K562 (cell line): ENCODE measurements around the gene APBA2. TPM values are rescaled to one million over a fixed set of nuclear protein-coding genes. Genes with fewer than 3 reads are reported as not detected.

Experiments used
- ATAC-seq: fragments of 200-7000 bp; cut with Tn5 transposase; 3 replicates; pipeline ENCODE4 v1.9.1; 2020; ENCODE audit warnings: moderate library complexity
- BruUV-seq: library from RNA; stranded (reverse); fragments of 400-500 nt; replicated peaks from 2 replicates; lab custom pipeline; 2021; lab: Mats Ljungman, UMichigan
- CTCF ChIA-PET: fragments of 300-600 bp; formaldehyde crosslinking; extraction: SDS; loops from one replicate; lab custom pipeline; 2021; ENCODE audit warnings: low intra/inter-chr PET ratio; lab: Yijun Ruan, JAX
- POLR2A ChIA-PET: fragments of 300-600, 350-650 bp; sonication (Branson Sonifier 250); formaldehyde crosslinking; extraction: SDS; loops from one replicate; lab custom pipeline; 2021; ENCODE audit warnings: antibody characterized with exemption, inconsistent platforms; lab: Yijun Ruan, JAX
- DNase-seq, 4 experiments: peaks; one replicate each; pipeline versions ENCODE4 v3.0.0 to v3.0.0-alpha.2; 2011 to 2018; ENCODE audit warnings: low spot score in 3 of 4, mixed read lengths in 3 of 4; ENCODE audit errors: extremely low read depth in 1 of 4
- FAIRE-seq: peaks from 2 replicates; lab custom pipeline; 2011; peaks lifted over from hg19 to GRCh38; lab: Jason Lieb, UNC
- H2AFZ ChIP-seq: 2 replicates; pipeline ENCODE4 v1.6.0; 2011; ENCODE audit warnings: low read depth, low read length, control low read depth, inconsistent platforms
- H3K27ac ChIP-seq: fragments of 200-600 bp; 3 replicates; pipeline ENCODE4 v1.8.0; 2011; ENCODE audit warnings: low read depth, mild to moderate bottlenecking, control low read depth, inconsistent platforms, low read length, moderate library complexity, mixed read lengths; ENCODE audit errors: extremely low read depth
- H3K27me3 ChIP-seq, 2 experiments: fragments of 300-600 bp in 1 of 2; 2 replicates in 1 of 2; 3 replicates in 1 of 2; pipeline versions ENCODE4 v1.6.0 to v1.8.0; 2011; ENCODE audit warnings: inconsistent platforms in 2 of 2, low read length in 2 of 2, mild to moderate bottlenecking in 1 of 2, mixed read lengths in 1 of 2, moderate library complexity in 1 of 2; ENCODE audit not compliant: control insufficient read depth in 2 of 2, insufficient read depth in 2 of 2
- H3K36me3 ChIP-seq: fragments of 300-600 bp; 3 replicates; pipeline ENCODE4 v1.8.0; 2011; ENCODE audit warnings: mild to moderate bottlenecking, low read length, inconsistent platforms; ENCODE audit not compliant: control insufficient read depth, insufficient read depth
- H3K4me1 ChIP-seq, 2 experiments: fragments of 200-600 bp in 1 of 2; replicated peaks in 1 of 2; 2 replicates in 1 of 2; 3 replicates in 1 of 2; pipeline versions ENCODE4 v1.5.1 to v1.8.0; 2011; ENCODE audit warnings: inconsistent platforms in 2 of 2, low read length in 2 of 2, mild to moderate bottlenecking in 1 of 2, mixed read lengths in 1 of 2, moderate library complexity in 1 of 2; ENCODE audit not compliant: control insufficient read depth in 2 of 2, insufficient read depth in 2 of 2
- H3K4me2 ChIP-seq: 2 replicates; pipeline ENCODE4 v1.6.1; 2011; ENCODE audit warnings: low read length, control low read depth, inconsistent platforms, mixed read lengths; ENCODE audit not compliant: insufficient read depth
- H3K4me3 ChIP-seq: fragments of 200-600 bp; sonication (generic), shearing (Covaris generic); 2 replicates; pipeline ENCODE4 v1.5.1; 2016; ENCODE audit warnings: control low read depth, inconsistent platforms
- H3K79me2 ChIP-seq: fragments of 200-600 bp; 3 replicates; pipeline ENCODE4 v1.8.0; 2011; ENCODE audit warnings: low read length, inconsistent platforms; ENCODE audit not compliant: control insufficient read depth, insufficient read depth
- H3K9ac ChIP-seq, 2 experiments: 2 replicates each; pipeline versions ENCODE4 v1.6.0 to v1.6.1; 2011; ENCODE audit warnings: low read depth in 2 of 2, low read length in 2 of 2, control low read depth in 1 of 2, inconsistent platforms in 1 of 2, mild to moderate bottlenecking in 1 of 2, mixed read lengths in 1 of 2; ENCODE audit not compliant: insufficient read depth in 1 of 2
- H3K9me1 ChIP-seq: one replicate; pipeline ENCODE4 v1.6.0; 2011; ENCODE audit warnings: inconsistent platforms, mild to moderate bottlenecking, low read length, moderate library complexity; ENCODE audit not compliant: control insufficient read depth, insufficient read depth
- H3K9me3 ChIP-seq: replicated peaks from 2 replicates; pipeline ENCODE4 v1.5.1; 2011; ENCODE audit warnings: low read depth, low read length, inconsistent platforms; ENCODE audit not compliant: control insufficient read depth, insufficient read depth
- H4K20me1 ChIP-seq: replicated peaks from 2 replicates; pipeline ENCODE4 v1.6.1; 2011; ENCODE audit warnings: low read length, inconsistent platforms, mixed read lengths; ENCODE audit not compliant: control insufficient read depth, insufficient read depth
- GTF3C2 ChIP-seq: IDR thresholded peaks from 3 replicates; pipeline ENCODE4 v1.6.1; 2011; ENCODE audit warnings: borderline replicate concordance, mild to moderate bottlenecking, moderate library complexity; ENCODE audit not compliant: insufficient read length; ENCODE audit errors: extremely low read depth
- ZNF217 ChIP-seq: sonication (generic); formaldehyde crosslinking; IDR thresholded peaks from 2 replicates; pipeline ENCODE4 v1.8.0; 2022; ENCODE audit warnings: mild to moderate bottlenecking, missing genetic modification reagents
- WGBS: fragments of 100-300 bp; shearing (Covaris generic); methylation state at CpG from one replicate; pipeline ENCODE4 v1.1.6; 2016; ENCODE audit warnings: low coverage, mixed read lengths; ENCODE audit not compliant: insufficient coverage; ENCODE audit errors: missing lambda C conversion rate; 5-methylcytosine and 5-hydroxymethylcytosine counted together
- in situ Hi-C: fragments of 300-500 bp; cut with MboI; formaldehyde crosslinking; loops from 4 replicates; pipeline ENCODE4 v1.15.0; 2018; ENCODE audit warnings: inconsistent platforms, mixed read lengths
- intact Hi-C: fragments of 100-400 bp; cut with micrococcal nuclease; formaldehyde crosslinking; loops from 2 replicates; pipeline ENCODE4 v1.14.2; 2022
- polyA plus RNA-seq, 8 experiments: library from polyadenylated mRNA; depleted of rRNA in 4 of 8; stranded (reverse) in 5 of 8; unstranded in 3 of 8; fragments of >200 nt; fragmentation: Nextera tagmentation in 2 of 8; fragmentation: Illumina TruSeq in 1 of 8; extraction: Ambion mirVana in 2 of 8; extraction: Trizol in 1 of 8; gene quantifications; 2 replicates each; pipeline versions ENCODE4 v1.2.1 to v1.2.3, GENCODE V29; 2011 to 2014; ENCODE audit warnings: inconsistent platforms in 1 of 8, missing spikeins in 1 of 8
- total RNA-seq, 7 experiments: library from RNA; depleted of rRNA in 6 of 7; stranded (reverse); fragments of >200 nt in 6 of 7; fragmentation: Illumina TruSeq in 2 of 7; extraction: Trizol in 2 of 7; gene quantifications; 2 replicates each; pipeline versions ENCODE4 v1.2.1 to v1.2.3, GENCODE V29; 2011 to 2021; ENCODE audit warnings: low replicate concordance in 1 of 7
- TF ChIP-seq, protein P1 (sequence below): fragments of 450-650 bp; IDR thresholded peaks from 2 replicates; pipeline ENCODE4 v1.6.1; 2017; ENCODE audit warnings: antibody characterized with exemption

APBA2 gene
- total and polyA plus RNA-seq, 9 of the 15 experiments (the other 6 are each of a cell fraction or from before 2014, with no cell fraction given): 0.24 to 40.9 (median 25.2) TPM

GRCh38 chr15:28963711-28964081 lies 77.9 kb downstream of the APBA2 start:
- FAIRE-seq: no peak
- DNase-seq: no peak
- no peaks in the 10 kb centered on the region for H4K20me1 ChIP-seq
- no peaks in the 10 kb centered on the region for H3K9me1 ChIP-seq
- ChIA-PET POLR2A (no interaction called here), CTCF (no interaction called here)
- intact Hi-C loops (no loop called here), in situ Hi-C loops (no loop called here)
- no peak overlapping the region for H2AFZ ChIP-seq
- peaks cover 23% of the 10 kb centered on the region; the same call in 2 of the 3 replicates for H3K79me2 ChIP-seq
- no peak overlapping the region for H3K9ac ChIP-seq
- TF ChIP-seq GTF3C2 (no peak), ZNF217 (CRISPR knock-in tag) (no peak)
- TF ChIP-seq, protein P1, sequence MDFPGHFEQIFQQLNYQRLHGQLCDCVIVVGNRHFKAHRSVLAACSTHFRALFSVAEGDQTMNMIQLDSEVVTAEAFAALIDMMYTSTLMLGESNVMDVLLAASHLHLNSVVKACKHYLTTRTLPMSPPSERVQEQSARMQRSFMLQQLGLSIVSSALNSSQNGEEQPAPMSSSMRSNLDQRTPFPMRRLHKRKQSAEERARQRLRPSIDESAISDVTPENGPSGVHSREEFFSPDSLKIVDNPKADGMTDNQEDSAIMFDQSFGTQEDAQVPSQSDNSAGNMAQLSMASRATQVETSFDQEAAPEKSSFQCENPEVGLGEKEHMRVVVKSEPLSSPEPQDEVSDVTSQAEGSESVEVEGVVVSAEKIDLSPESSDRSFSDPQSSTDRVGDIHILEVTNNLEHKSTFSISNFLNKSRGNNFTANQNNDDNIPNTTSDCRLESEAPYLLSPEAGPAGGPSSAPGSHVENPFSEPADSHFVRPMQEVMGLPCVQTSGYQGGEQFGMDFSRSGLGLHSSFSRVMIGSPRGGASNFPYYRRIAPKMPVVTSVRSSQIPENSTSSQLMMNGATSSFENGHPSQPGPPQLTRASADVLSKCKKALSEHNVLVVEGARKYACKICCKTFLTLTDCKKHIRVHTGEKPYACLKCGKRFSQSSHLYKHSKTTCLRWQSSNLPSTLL: no peak
- no peaks in the 10 kb centered on the region for H3K9me3 ChIP-seq
- H3K27me3 ChIP-seq: no peaks in the 10 kb centered on the region
- WGBS: 94% methylated on average over 2 of the region's 2 CpGs
- H3K4me2 ChIP-seq: no peak overlapping the region
- no peak overlapping the region for H3K4me3 ChIP-seq
- BruUV-seq: no TSS peak
- H3K4me1 ChIP-seq: peaks cover 12% of the 10 kb centered on the region in 2 experiments
- no peak for ATAC-seq
- H3K27ac ChIP-seq: no peak overlapping the region
- H3K36me3 ChIP-seq: no peaks in the 10 kb centered on the region
